HEK293 (cell line): ENCODE results near the gene GAMT.

ENCODE experiments used
- CTCF ChIA-PET: fragments of 350-600 bp; formaldehyde crosslinking; extraction: SDS; loops from one replicate; lab custom pipeline; 2021; ENCODE audit warnings: antibody characterized with exemption; lab: Yijun Ruan, JAX
- POLR2A ChIA-PET: fragments of 300-600 bp; formaldehyde crosslinking; extraction: SDS; loops from one replicate; lab custom pipeline; 2020; ENCODE audit warnings: antibody characterized with exemption, inconsistent platforms; lab: Yijun Ruan, JAX
- H3K27ac ChIP-seq: fragments of 200-500 bp; sonication (Bioruptor generic); 2 replicates; pipeline ENCODE4 v1.5.1; 2014; ENCODE audit warnings: low read depth, low read length, control low read depth, inconsistent platforms; ENCODE audit errors: extremely low read depth
- H3K36me3 ChIP-seq, 2 experiments: fragments of 200-500 bp in 1 of 2; sonication (Bioruptor generic) in 1 of 2; 1 replicate in 1 of 2; 2 replicates in 1 of 2; pipeline ENCODE4 v1.5.1; 2014 to 2017; ENCODE audit warnings: inconsistent platforms in 2 of 2, low read length in 2 of 2; ENCODE audit not compliant: control insufficient read depth in 2 of 2, insufficient read depth in 1 of 2
- H3K4me1 ChIP-seq: fragments of 200-500 bp; sonication (Bioruptor generic); 2 replicates; pipeline ENCODE4 v1.5.1; 2014; ENCODE audit warnings: mild to moderate bottlenecking, low read length, inconsistent platforms; ENCODE audit not compliant: control insufficient read depth, insufficient read depth
- H3K4me3 ChIP-seq: 2 replicates; pipeline ENCODE4 v1.5.1; 2011; ENCODE audit warnings: low read depth, mild to moderate bottlenecking, control low read depth, low read length, moderate library complexity
- H3K9me3 ChIP-seq: fragments of 200-500 bp; sonication (Bioruptor generic); 2 replicates; pipeline ENCODE4 v1.5.1; 2014; ENCODE audit warnings: low read depth, low read length, inconsistent platforms; ENCODE audit not compliant: control insufficient read depth, insufficient read depth
- BCL11A ChIP-seq: fragments of 450-650 bp; formaldehyde crosslinking; IDR thresholded peaks from 2 replicates; pipeline ENCODE4 v1.5.1; 2016; ENCODE audit warnings: low read depth, missing biosample characterization, missing genetic modification characterization
- BCL11B ChIP-seq: fragments of 450-650 bp; formaldehyde crosslinking; IDR thresholded peaks from 2 replicates; pipeline ENCODE4 v1.5.1; 2016; ENCODE audit warnings: low read depth, missing biosample characterization, missing genetic modification characterization
- EGR2 ChIP-seq: fragments of 450-650 bp; formaldehyde crosslinking; IDR thresholded peaks from 2 replicates; pipeline ENCODE4 v1.5.1; 2016; ENCODE audit warnings: low read depth, missing biosample characterization, missing genetic modification characterization
- GLI2 ChIP-seq: fragments of 450-650 bp; formaldehyde crosslinking; IDR thresholded peaks from 2 replicates; pipeline ENCODE4; 2017; ENCODE audit warnings: missing biosample characterization, missing genetic modification characterization, low read depth, borderline replicate concordance
- GLIS2 ChIP-seq: fragments of 450-650 bp; formaldehyde crosslinking; IDR thresholded peaks from 2 replicates; pipeline ENCODE4 v1.5.1; 2016; ENCODE audit warnings: missing biosample characterization, missing genetic modification characterization
- KLF10 ChIP-seq: fragments of 450-650 bp; IDR thresholded peaks from 2 replicates; pipeline ENCODE4 v1.5.1; 2018; ENCODE audit warnings: missing biosample characterization, mild to moderate bottlenecking, missing genetic modification characterization
- KLF9 ChIP-seq: fragments of 450-650 bp; formaldehyde crosslinking; IDR thresholded peaks from 2 replicates; pipeline ENCODE4 v1.5.1; 2016; ENCODE audit warnings: missing biosample characterization, missing genetic modification characterization, low read depth
- SP2 ChIP-seq: fragments of 450-650 bp; formaldehyde crosslinking; IDR thresholded peaks from 2 replicates; pipeline ENCODE4 v1.5.1; 2016; ENCODE audit warnings: missing biosample characterization, missing genetic modification characterization
- ZBTB20 ChIP-seq: fragments of 450-650 bp; formaldehyde crosslinking; IDR thresholded peaks from 2 replicates; pipeline ENCODE4 v1.5.1; 2016; ENCODE audit warnings: missing biosample characterization, missing genetic modification characterization
- ZEB2 ChIP-seq: fragments of 450-650 bp; formaldehyde crosslinking; IDR thresholded peaks from 2 replicates; pipeline ENCODE4 v1.5.1; 2016; ENCODE audit warnings: missing biosample characterization, missing genetic modification characterization
- ZFHX2 ChIP-seq: fragments of 450-650 bp; formaldehyde crosslinking; conservative IDR thresholded peaks from 2 replicates; pipeline ENCODE4 v1.5.1; 2016; ENCODE audit warnings: missing biosample characterization, missing genetic modification characterization
- ZNF121 ChIP-seq: fragments of 450-650 bp; formaldehyde crosslinking; IDR thresholded peaks from 2 replicates; pipeline ENCODE4 v1.5.1; 2016; ENCODE audit warnings: missing biosample characterization, missing genetic modification characterization
- ZNF311 ChIP-seq: fragments of 450-650 bp; formaldehyde crosslinking; IDR thresholded peaks from 2 replicates; pipeline ENCODE4 v1.5.1; 2017; ENCODE audit warnings: missing biosample characterization, missing genetic modification characterization, borderline replicate concordance
- ZNF48 ChIP-seq: fragments of 450-650 bp; formaldehyde crosslinking; IDR thresholded peaks from 2 replicates; pipeline ENCODE4 v1.5.1; 2016; ENCODE audit warnings: missing biosample characterization, missing genetic modification characterization
- ZNF600 ChIP-seq: fragments of 450-650 bp; formaldehyde crosslinking; IDR thresholded peaks from 2 replicates; pipeline ENCODE4 v1.5.1; 2016; ENCODE audit warnings: missing biosample characterization, missing genetic modification characterization
- ZNF791 ChIP-seq: fragments of 450-650 bp; formaldehyde crosslinking; IDR thresholded peaks from 2 replicates; pipeline ENCODE4 v1.5.1; 2016; ENCODE audit warnings: missing biosample characterization, missing genetic modification characterization
- ZSCAN30 ChIP-seq: fragments of 450-650 bp; IDR thresholded peaks from 2 replicates; pipeline ENCODE4 v1.5.1; 2018; ENCODE audit warnings: missing biosample characterization, mild to moderate bottlenecking, missing genetic modification characterization, moderate library complexity
- TF ChIP-seq, protein P1 (sequence below): fragments of 450-650 bp; formaldehyde crosslinking; IDR thresholded peaks from 2 replicates; pipeline ENCODE4; 2016; ENCODE audit warnings: missing biosample characterization, missing genetic modification characterization
- TF ChIP-seq, protein P2 (sequence below): fragments of 450-650 bp; formaldehyde crosslinking; IDR thresholded peaks from 2 replicates; pipeline ENCODE4 v1.5.1; 2017; ENCODE audit warnings: missing biosample characterization, missing genetic modification characterization
- TF ChIP-seq, protein P3 (sequence below): fragments of 450-650 bp; formaldehyde crosslinking; IDR thresholded peaks from 2 replicates; pipeline ENCODE4 v1.5.1; 2016; ENCODE audit warnings: missing biosample characterization, missing genetic modification characterization
- TF ChIP-seq, protein P4 (sequence below): fragments of 450-650 bp; formaldehyde crosslinking; IDR thresholded peaks from 2 replicates; pipeline ENCODE4 v1.5.1; 2016; ENCODE audit warnings: missing biosample characterization, missing genetic modification characterization

GAMT gene

DNA sequence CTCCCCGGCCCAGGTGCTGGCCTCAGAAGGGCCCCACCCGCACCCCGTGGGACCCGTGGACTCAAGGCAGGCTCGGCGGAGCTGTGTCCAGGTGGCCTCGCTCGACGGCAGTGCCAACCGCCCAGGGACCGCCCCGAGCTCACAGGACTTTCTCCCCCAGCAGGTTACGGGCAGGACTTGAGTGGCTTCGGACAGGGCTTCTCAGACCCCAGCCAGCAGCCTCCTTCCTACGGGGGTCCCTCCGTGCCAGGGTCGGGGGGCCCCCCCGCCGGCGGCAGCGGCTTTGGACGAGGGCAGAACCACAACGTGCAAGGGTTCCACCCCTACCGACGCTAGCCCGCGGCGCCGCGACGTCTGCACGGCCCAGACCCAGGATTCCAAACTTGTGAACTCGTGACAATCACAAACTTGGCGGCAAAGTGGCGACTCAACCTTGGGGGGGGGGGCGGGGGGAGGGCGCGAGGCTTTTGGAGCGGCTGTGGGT is 33.3 kb upstream of the GAMT start (continued):
- no peak for TF ChIP-seq ZNF311 (tag by site-specific recombination)
- TF ChIP-seq KLF10 (tag by site-specific recombination): 0 out of 2 replicates have a peak, but pooled peaks have one; percentile 22

DNA sequence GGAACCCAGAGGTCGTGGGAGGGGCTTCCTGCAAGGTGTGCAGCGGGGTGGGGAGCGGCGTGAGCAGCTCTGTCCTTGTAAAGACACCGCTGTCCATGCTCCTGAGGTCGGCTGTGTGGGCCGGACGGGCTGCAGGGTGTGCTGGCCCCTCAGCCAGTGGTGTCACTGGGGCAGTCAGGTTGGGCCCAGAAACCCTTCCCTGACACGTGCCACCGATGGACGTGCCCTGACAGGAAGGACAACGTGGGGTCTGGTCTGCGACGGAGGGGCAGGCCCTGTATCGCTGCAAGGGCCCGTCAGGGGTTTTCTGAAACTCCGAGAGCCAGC is 32.7 kb upstream of the GAMT start:
- no peaks in the 10 kb centered on the region for H3K4me1 ChIP-seq
- CTCF ChIA-PET: interaction anchor here (0.7 kb wide), 2 partner anchors 24 to 153 kb away, joined by 3 to 5 read pairs; no protein-coding TSS in a partner anchor
- POLR2A ChIA-PET: interaction anchor here (1.7 kb wide), 1 partner anchor 9 kb away, joined by 3 read pairs; no protein-coding TSS in a partner anchor
- no peak overlapping the region; the same call in 1 of the 2 replicates for H3K27ac ChIP-seq
- H3K9me3 ChIP-seq: no peaks in the 10 kb centered on the region
- TF ChIP-seq, protein P1, sequence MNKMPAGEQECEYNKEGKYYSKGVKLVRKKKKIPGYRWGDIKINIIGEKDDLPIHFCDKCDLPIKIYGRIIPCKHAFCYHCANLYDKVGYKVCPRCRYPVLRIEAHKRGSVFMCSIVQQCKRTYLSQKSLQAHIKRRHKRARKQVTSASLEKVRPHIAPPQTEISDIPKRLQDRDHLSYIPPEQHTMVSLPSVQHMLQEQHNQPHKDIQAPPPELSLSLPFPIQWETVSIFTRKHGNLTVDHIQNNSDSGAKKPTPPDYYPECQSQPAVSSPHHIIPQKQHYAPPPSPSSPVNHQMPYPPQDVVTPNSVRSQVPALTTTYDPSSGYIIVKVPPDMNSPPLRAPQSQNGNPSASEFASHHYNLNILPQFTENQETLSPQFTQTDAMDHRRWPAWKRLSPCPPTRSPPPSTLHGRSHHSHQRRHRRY (tag by site-specific recombination): no peak
- TF ChIP-seq ZFHX2: 0 out of 2 replicates have a peak, but pooled peaks have one; percentile 2
- TF ChIP-seq BCL11B (tag by site-specific recombination): peak; percentile 68; the same call in 1 of the 2 replicates
- no peak overlapping the region for H3K4me3 ChIP-seq
- H3K36me3 ChIP-seq: peaks cover 17 to 57% of the 10 kb centered on the region in 2 experiments; a peak in 2 of 3 replicates

DNA sequence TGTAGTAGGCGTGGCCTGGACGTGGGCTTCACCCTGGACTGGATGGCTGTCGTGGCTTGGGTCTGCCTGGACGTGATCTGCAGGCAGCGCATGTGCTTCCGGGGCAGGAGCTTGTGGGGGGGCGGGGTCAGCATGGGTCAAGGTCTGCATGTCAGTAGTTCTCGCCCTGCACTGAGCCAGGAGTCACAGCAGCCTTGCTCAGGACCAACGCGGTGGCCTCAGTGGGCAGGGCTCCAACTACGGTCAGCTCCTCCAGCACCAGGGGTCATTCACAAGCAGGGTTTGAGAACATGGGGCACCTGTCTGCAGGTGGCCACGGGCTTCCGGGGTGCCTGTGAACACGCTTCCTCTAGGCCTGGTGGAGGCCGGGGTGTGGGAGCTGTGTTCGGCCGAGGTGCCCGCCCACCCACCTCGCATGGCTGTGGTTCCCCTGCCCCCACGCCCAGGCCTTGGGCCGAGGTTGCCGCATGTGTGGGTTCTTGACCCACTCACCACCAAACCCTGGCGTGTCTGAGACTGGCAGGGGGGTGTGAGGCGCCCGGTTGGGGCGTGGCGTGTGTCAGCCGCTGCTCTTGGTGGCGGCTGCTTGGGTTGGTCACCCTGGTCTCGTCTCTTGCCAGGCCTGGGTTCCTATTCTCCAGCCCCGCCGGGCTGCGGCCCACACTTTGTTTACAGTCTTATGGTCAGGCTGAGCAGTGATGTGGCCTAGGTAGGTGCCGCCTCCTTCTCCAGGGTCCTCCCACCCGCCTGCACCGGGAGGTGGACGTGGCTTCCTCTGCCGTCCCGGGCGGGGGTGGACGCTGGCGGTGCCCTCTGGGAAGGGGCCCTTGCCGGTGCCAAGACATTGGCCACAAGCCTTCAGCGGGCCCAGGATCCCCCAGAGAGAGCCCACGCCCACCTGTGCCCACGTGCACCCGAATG is 32.0 kb upstream of the GAMT start:
- no peak overlapping the region for H3K4me3 ChIP-seq
- TF ChIP-seq ZNF121 (tag by site-specific recombination): no peak
- no peak for TF ChIP-seq ZNF791 (tag by site-specific recombination)
- TF ChIP-seq, protein P2, sequence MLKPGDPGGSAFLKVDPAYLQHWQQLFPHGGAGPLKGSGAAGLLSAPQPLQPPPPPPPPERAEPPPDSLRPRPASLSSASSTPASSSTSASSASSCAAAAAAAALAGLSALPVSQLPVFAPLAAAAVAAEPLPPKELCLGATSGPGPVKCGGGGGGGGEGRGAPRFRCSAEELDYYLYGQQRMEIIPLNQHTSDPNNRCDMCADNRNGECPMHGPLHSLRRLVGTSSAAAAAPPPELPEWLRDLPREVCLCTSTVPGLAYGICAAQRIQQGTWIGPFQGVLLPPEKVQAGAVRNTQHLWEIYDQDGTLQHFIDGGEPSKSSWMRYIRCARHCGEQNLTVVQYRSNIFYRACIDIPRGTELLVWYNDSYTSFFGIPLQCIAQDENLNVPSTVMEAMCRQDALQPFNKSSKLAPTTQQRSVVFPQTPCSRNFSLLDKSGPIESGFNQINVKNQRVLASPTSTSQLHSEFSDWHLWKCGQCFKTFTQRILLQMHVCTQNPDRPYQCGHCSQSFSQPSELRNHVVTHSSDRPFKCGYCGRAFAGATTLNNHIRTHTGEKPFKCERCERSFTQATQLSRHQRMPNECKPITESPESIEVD (tag by site-specific recombination): no peak
- no peak for TF ChIP-seq ZSCAN30
- TF ChIP-seq, protein P3, sequence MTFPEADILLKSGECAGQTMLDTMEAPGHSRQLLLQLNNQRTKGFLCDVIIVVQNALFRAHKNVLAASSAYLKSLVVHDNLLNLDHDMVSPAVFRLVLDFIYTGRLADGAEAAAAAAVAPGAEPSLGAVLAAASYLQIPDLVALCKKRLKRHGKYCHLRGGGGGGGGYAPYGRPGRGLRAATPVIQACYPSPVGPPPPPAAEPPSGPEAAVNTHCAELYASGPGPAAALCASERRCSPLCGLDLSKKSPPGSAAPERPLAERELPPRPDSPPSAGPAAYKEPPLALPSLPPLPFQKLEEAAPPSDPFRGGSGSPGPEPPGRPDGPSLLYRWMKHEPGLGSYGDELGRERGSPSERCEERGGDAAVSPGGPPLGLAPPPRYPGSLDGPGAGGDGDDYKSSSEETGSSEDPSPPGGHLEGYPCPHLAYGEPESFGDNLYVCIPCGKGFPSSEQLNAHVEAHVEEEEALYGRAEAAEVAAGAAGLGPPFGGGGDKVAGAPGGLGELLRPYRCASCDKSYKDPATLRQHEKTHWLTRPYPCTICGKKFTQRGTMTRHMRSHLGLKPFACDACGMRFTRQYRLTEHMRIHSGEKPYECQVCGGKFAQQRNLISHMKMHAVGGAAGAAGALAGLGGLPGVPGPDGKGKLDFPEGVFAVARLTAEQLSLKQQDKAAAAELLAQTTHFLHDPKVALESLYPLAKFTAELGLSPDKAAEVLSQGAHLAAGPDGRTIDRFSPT (tag by site-specific recombination): peak; percentile 76
- peak; percentile 26; the same call in 1 of the 2 replicates for TF ChIP-seq GLIS2 (tag by site-specific recombination)
- TF ChIP-seq, protein P4, sequence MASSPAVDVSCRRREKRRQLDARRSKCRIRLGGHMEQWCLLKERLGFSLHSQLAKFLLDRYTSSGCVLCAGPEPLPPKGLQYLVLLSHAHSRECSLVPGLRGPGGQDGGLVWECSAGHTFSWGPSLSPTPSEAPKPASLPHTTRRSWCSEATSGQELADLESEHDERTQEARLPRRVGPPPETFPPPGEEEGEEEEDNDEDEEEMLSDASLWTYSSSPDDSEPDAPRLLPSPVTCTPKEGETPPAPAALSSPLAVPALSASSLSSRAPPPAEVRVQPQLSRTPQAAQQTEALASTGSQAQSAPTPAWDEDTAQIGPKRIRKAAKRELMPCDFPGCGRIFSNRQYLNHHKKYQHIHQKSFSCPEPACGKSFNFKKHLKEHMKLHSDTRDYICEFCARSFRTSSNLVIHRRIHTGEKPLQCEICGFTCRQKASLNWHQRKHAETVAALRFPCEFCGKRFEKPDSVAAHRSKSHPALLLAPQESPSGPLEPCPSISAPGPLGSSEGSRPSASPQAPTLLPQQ (tag by site-specific recombination): no peak
- no peak for TF ChIP-seq GLI2 (tag by site-specific recombination)
- 0 out of 2 replicates have a peak, but pooled peaks have one; percentile 22 for TF ChIP-seq SP2 (tag by site-specific recombination)
- peak; percentile 57 for TF ChIP-seq EGR2 (tag by site-specific recombination)
- TF ChIP-seq ZNF48: no peak
- TF ChIP-seq ZNF600 (tag by site-specific recombination): 0 out of 2 replicates have a peak, but pooled peaks have one; percentile 9
- no peak for TF ChIP-seq ZEB2 (tag by site-specific recombination)
- no peak for TF ChIP-seq ZBTB20
- TF ChIP-seq BCL11B (tag by site-specific recombination): peak; percentile 38; the same call in 1 of the 2 replicates
- TF ChIP-seq BCL11A: peak; percentile 57; the same call in 1 of the 2 replicates
- peak; percentile 53 for TF ChIP-seq KLF9
- peak; percentile 46; the same call in 1 of the 2 replicates for TF ChIP-seq ZFHX2
- H3K9me3 ChIP-seq: no peaks in the 10 kb centered on the region
- no peak overlapping the region; the same call in 1 of the 2 replicates for H3K27ac ChIP-seq
- peaks cover 17 to 61% of the 10 kb centered on the region in 2 experiments; a peak in 2 of 3 replicates for H3K36me3 ChIP-seq
- H3K4me1 ChIP-seq: no peaks in the 10 kb centered on the region
- ChIA-PET CTCF (interaction anchor here (0.7 kb wide), 2 partner anchors 24 to 152 kb away, joined by 3 to 5 read pairs; no protein-coding TSS in a partner anchor), POLR2A (interaction anchor here (1.7 kb wide), 1 partner anchor 9 kb away, joined by 3 read pairs; no protein-coding TSS in a partner anchor)
